Upper lobe of left lung (tissue), 4 donors: Measurements from ENCODE around the gene MORC1.

ENCODE experiments used
- CTCF ChIP-seq, 6 experiments: fragments of 450-650 bp in 4 of 6; fragments of 200-600 bp in 2 of 6; sonication (generic) in 2 of 6; IDR thresholded peaks; one replicate each; pipeline ENCODE4 v1.5.1; 2016 to 2019; ENCODE audit warnings: antibody characterized with exemption in 6 of 6
- EP300 ChIP-seq, 4 donors: sonication (generic); formaldehyde crosslinking; IDR thresholded peaks; one replicate each; pipeline ENCODE4 v1.5.1; 2017; ENCODE audit warnings: antibody characterized with exemption in 4 of 4, control low read depth in 2 of 4
- POLR2A ChIP-seq, 4 donors: fragments of 450-650 bp; IDR thresholded peaks; one replicate each; pipeline ENCODE4 v1.5.1; 2016 to 2017; ENCODE audit warnings: antibody characterized with exemption in 4 of 4, mild to moderate bottlenecking in 2 of 4
- POLR2AphosphoS5 ChIP-seq, 2 donors: sonication (generic); formaldehyde crosslinking; IDR thresholded peaks; one replicate each; pipeline ENCODE4 v1.5.1; 2017; ENCODE audit warnings: antibody characterized with exemption in 2 of 2

DNA sequence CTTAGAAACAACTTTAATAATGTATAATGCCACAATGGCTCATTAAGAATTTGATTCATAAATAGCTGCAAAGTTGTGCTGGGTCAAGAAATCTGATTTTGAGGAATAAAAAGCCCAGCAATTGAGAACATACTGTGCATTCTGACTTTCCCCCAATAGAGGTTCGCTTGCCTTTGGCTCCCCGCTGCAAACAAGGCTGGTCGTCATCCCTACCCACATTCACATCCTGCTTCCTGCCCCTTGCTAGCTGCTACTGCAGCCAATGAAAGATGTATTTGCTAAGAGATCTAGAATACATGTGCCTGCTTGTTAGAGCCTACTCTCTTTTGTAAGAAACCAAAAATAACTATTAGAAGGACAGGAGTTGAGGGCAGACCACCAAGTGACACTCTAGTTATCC, 112.5 kb downstream of the MORC1 start:
- TF ChIP-seq CTCF (IDR thresholded peaks at IDR 0.05) = no peak
- no peak for TF ChIP-seq EP300 (IDR thresholded peaks at IDR 0.05)
- no peak for TF ChIP-seq POLR2A (IDR thresholded peaks at IDR 0.05)
- TF ChIP-seq POLR2AphosphoS5 (IDR thresholded peaks at IDR 0.05) = no peak
